HepG2 (cell line): ENCODE results near the gene ANXA11.
"Not testable (repeated sequence)": the region's sequence is repeated elsewhere in the genome, so short reads cannot be mapped to it uniquely, and the experiment has no call there.

Experiments used
- GLI4 ChIP-seq: sonication (generic); formaldehyde crosslinking; IDR thresholded peaks from 2 replicates; pipeline ENCODE4 v1.5.1; 2020; ENCODE audit warnings: missing genetic modification reagents, mild to moderate bottlenecking, moderate library complexity, borderline replicate concordance
- JARID2 ChIP-seq: sonication (generic); formaldehyde crosslinking; IDR thresholded peaks from 2 replicates; pipeline ENCODE4 v1.8.1; 2023; ENCODE audit warnings: missing genetic modification reagents, inconsistent platforms; ENCODE audit not compliant: insufficient replicate concordance
- MAFF ChIP-seq: IDR thresholded peaks from 2 replicates; pipeline ENCODE4 v1.6.1; 2011; ENCODE audit warnings: low read depth, low read length, improper control_type of control experiment
- POLR2AphosphoS2 ChIP-seq: IDR thresholded peaks from 2 replicates; pipeline ENCODE4 v1.6.1; 2011; ENCODE audit warnings: low read depth, low read length, improper control_type of control experiment
- PRPF4 ChIP-seq: fragments of 200-400 bp; formaldehyde crosslinking; IDR thresholded peaks from 2 replicates; pipeline ENCODE4 v1.6.1; 2016; ENCODE audit warnings: low read length, low read depth; ENCODE audit not compliant: poor library complexity, severe bottlenecking
- RAD51 ChIP-seq: fragments of 450-650 bp; IDR thresholded peaks from 2 replicates; pipeline ENCODE4 v1.6.1; 2016; ENCODE audit warnings: borderline replicate concordance
- RXRA ChIP-seq: sonication (generic); formaldehyde crosslinking; IDR thresholded peaks from 2 replicates; pipeline ENCODE4 v1.5.1; 2020; ENCODE audit warnings: missing genetic modification reagents
- YY1 ChIP-seq: IDR thresholded peaks from 2 replicates; pipeline ENCODE4 v1.6.1; 2011; ENCODE audit warnings: low read length, low read depth, moderate library complexity, mild to moderate bottlenecking; ENCODE audit not compliant: insufficient read depth, insufficient replicate concordance
- ZBTB21 ChIP-seq: sonication (generic); formaldehyde crosslinking; IDR thresholded peaks from 2 replicates; pipeline ENCODE4 v1.4.0; 2020; ENCODE audit warnings: missing genetic modification reagents
- ZFAT ChIP-seq: sonication (generic); formaldehyde crosslinking; conservative IDR thresholded peaks from 2 replicates; pipeline ENCODE4 v1.8.1; 2023; ENCODE audit warnings: missing genetic modification reagents, inconsistent platforms
- ZZZ3 ChIP-seq: sonication (generic); formaldehyde crosslinking; IDR thresholded peaks from 2 replicates; pipeline ENCODE4 v1.4.0; 2020; ENCODE audit warnings: missing genetic modification reagents, mild to moderate bottlenecking, borderline replicate concordance

GRCh38 chr10:80234331-80235235 is 29.2 kb upstream of the ANXA11 start:
- TF ChIP-seq GLI4 (CRISPR knock-in tag); ZZZ3 (CRISPR knock-in tag); ZBTB21 (CRISPR knock-in tag); RXRA; POLR2AphosphoS2; ZFAT (CRISPR knock-in tag); RAD51; YY1; MAFF; JARID2 (CRISPR knock-in tag); PRPF4: not testable (repeated sequence)
